SK-N-MC (cell line): ENCODE measurements around the gene DCP2.

Source experiments
- EZH2 ChIP-seq: fragments of 200-600 bp; sonication (generic); IDR thresholded peaks from one replicate; pipeline ENCODE4 v1.6.1; 2017; ENCODE audit warnings: antibody characterized with exemption
- FOXP2 ChIP-seq: optimal IDR thresholded peaks from 2 replicates; pipeline ENCODE3; 2011; ENCODE audit warnings: mild to moderate bottlenecking, moderate library complexity; ENCODE audit not compliant: insufficient read depth; ENCODE audit errors: extremely low read length, control extremely low read depth
- POLR2AphosphoS5 ChIP-seq: IDR thresholded peaks from 2 replicates; pipeline ENCODE4 v1.6.1; 2012; ENCODE audit warnings: mild to moderate bottlenecking, low read depth, low read length, borderline replicate concordance

GRCh38 chr5:113036321-113036720, 59.7 kb downstream of the DCP2 start:
- TF ChIP-seq POLR2AphosphoS5 (no peak), FOXP2 (no peak), EZH2 (no peak)
